ENCODE data around the gene PRPF6. TPM values are rescaled to one million over a fixed set of nuclear protein-coding genes. Genes with fewer than 3 reads are reported as not detected.

Gene PRPF6
- total and polyA plus RNA-seq, 2 donors from 2014 or later: 51.3 to 73.3 TPM

DNA sequence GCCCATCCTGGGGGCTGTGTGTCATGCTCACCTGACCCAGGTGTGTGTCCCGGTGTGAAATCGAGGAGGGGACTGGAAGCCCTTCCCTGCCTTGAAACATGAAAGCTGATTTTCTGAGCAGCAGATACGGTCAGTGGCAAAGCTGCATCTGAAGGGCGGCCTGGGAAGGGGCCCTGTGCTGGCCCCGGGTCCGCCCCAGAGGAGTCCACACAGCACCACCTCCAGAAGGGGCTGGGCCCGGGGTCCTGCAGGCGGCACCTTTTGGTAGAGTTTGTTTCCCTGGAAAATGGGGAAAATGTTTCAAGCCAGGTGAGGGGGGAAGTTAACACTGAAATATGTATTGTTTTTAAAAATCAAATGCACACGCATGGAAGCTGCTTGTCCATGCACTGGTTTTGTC, 45.5 kb upstream of the PRPF6 start:
- TF ChIP-seq, protein P1, sequence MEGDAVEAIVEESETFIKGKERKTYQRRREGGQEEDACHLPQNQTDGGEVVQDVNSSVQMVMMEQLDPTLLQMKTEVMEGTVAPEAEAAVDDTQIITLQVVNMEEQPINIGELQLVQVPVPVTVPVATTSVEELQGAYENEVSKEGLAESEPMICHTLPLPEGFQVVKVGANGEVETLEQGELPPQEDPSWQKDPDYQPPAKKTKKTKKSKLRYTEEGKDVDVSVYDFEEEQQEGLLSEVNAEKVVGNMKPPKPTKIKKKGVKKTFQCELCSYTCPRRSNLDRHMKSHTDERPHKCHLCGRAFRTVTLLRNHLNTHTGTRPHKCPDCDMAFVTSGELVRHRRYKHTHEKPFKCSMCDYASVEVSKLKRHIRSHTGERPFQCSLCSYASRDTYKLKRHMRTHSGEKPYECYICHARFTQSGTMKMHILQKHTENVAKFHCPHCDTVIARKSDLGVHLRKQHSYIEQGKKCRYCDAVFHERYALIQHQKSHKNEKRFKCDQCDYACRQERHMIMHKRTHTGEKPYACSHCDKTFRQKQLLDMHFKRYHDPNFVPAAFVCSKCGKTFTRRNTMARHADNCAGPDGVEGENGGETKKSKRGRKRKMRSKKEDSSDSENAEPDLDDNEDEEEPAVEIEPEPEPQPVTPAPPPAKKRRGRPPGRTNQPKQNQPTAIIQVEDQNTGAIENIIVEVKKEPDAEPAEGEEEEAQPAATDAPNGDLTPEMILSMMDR (IDR thresholded peaks at IDR 0.05; ENCODE audit: borderline replicate concordance, extremely low read depth, insufficient read depth): no peak
- FAIRE-seq (no peak), DNase-seq (peak in 1 of 5 donors; percentile 57)
- Histone ChIP-seq H3K4me1 (ENCODE audit: control insufficient read depth in 2 of 3, insufficient read depth in 2 of 3, low read depth in 1 of 3, low read length in 3 of 3) (no peaks in the 10 kb centered on the region), H3K9me3 (ENCODE audit: control insufficient read depth in 2 of 3, insufficient read depth in 1 of 3, low read length in 3 of 3) (no peaks in the 10 kb centered on the region), H3K27ac (ENCODE audit: low read depth in 2 of 2, low read length in 2 of 2) (no peak overlapping the region), H3K27me3 (ENCODE audit: control insufficient read depth, insufficient read depth, low read length) (no peaks in the 10 kb centered on the region), H3K4me3 (ENCODE audit: low read length in 3 of 3) (no peak overlapping the region), H3K36me3 (ENCODE audit: control insufficient read depth in 2 of 3, insufficient read depth in 3 of 3, low read length in 3 of 3) (peaks cover 2 to 38% (median 12%) of the 10 kb centered on the region in 3 donors), H3K9ac (ENCODE audit: low read length in 3 of 3) (no peak overlapping the region)
- intact Hi-C loops (cut with DNase I): no loop called here

DNA sequence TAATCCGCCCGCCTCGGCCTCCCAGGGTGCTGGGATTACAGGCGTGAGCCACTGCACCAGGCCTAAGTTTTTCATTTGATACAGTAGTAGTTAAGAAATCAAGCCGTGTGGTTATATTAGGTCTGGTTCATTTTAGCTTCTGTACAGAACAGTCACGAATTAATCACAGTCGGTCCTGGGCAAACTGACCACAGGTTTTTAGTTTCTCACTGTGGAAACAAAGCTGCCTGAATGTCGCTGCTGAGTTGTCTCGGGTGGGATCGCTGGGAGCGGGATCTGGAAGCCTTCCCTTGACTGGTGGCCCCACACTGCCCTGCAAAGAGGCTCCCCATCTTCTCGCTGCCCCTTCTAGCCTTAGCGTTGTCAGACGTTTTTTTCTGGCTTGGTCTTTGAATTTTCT, 43.3 kb upstream of the PRPF6 start:
- TF ChIP-seq, protein P1 (IDR thresholded peaks at IDR 0.05; ENCODE audit: borderline replicate concordance, extremely low read depth, insufficient read depth): no peak
- peaks cover 0 to 25% (median 7%) of the 10 kb centered on the region in 3 donors for H3K36me3 ChIP-seq (ENCODE audit: control insufficient read depth in 2 of 3, insufficient read depth in 3 of 3, low read length in 3 of 3)
- H3K9me3 ChIP-seq (ENCODE audit: control insufficient read depth in 2 of 3, insufficient read depth in 1 of 3, low read length in 3 of 3): no peaks in the 10 kb centered on the region
- H3K4me1 ChIP-seq (ENCODE audit: control insufficient read depth in 2 of 3, insufficient read depth in 2 of 3, low read depth in 1 of 3, low read length in 3 of 3): no peaks in the 10 kb centered on the region
- H3K4me3 ChIP-seq (ENCODE audit: low read length in 3 of 3): no peak overlapping the region
- H3K27me3 ChIP-seq (ENCODE audit: control insufficient read depth, insufficient read depth, low read length): no peaks in the 10 kb centered on the region
- intact Hi-C loops (cut with DNase I): no loop called here
- no peak overlapping the region for H3K27ac ChIP-seq (ENCODE audit: low read depth in 2 of 2, low read length in 2 of 2)
- FAIRE-seq: no peak
- no peak for DNase-seq
- no peak overlapping the region for H3K9ac ChIP-seq (ENCODE audit: low read length in 3 of 3)

DNA sequence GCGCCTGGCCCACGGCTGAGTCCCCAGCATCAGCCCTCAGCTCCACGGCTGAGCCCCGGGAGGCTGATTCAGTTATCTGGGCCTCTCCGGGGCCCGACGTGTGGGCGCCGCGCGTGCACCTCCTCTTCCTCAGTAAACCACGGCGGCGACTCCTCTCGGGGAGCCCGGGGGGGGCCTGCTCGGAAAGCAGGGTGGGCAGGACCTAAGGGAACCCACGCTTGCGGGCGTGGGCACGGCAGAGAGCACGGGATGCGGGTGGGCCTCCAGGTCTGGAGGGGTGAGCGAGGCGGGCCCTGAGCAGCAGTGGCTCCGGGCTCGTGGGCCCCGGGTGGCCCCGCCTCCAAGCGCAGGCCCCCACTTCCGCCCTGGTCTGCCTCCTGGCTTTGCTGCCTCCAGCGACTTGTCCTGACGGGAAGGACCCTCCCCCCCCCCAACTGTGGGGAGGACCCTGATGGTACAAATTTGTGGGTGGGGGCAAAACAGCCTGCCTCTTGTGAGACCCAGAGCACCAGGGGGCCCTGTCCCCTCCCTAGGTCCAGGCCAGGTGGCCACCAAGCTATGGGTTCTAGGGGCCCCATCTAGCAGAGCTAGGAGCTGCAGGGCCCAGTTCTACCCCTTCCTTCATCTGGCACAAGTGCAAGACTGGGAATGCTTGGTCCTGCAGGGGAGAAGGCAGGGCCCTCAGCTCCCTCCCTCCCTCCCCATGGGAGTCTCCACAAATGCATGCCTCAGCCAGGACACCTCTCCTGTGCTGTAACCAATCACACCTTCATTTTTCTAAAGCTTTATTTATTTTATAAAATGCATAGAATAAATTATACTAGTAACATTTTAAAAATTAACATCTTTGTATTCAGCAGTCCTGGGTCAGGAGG, 41.6 kb upstream of the PRPF6 start:
- H3K4me3 ChIP-seq (ENCODE audit: low read length in 3 of 3): no peak overlapping the region
- H3K9me3 ChIP-seq (ENCODE audit: control insufficient read depth in 2 of 3, insufficient read depth in 1 of 3, low read length in 3 of 3): no peaks in the 10 kb centered on the region
- intact Hi-C loops (cut with DNase I): no loop called here
- no peaks in the 10 kb centered on the region for H3K4me1 ChIP-seq (ENCODE audit: control insufficient read depth in 2 of 3, insufficient read depth in 2 of 3, low read depth in 1 of 3, low read length in 3 of 3)
- peaks cover 0 to 30% (median 5%) of the 10 kb centered on the region in 3 donors for H3K36me3 ChIP-seq (ENCODE audit: control insufficient read depth in 2 of 3, insufficient read depth in 3 of 3, low read length in 3 of 3)
- TF ChIP-seq, protein P1 (IDR thresholded peaks at IDR 0.05; ENCODE audit: borderline replicate concordance, extremely low read depth, insufficient read depth): no peak
- FAIRE-seq: no peak
- no peak overlapping the region for H3K9ac ChIP-seq (ENCODE audit: low read length in 3 of 3)
- H3K27me3 ChIP-seq (ENCODE audit: control insufficient read depth, insufficient read depth, low read length): no peaks in the 10 kb centered on the region
- peak in 2 of 5 donors; percentile 52 to 69 for DNase-seq
- no peak overlapping the region for H3K27ac ChIP-seq (ENCODE audit: low read depth in 2 of 2, low read length in 2 of 2)
